ENCODE data around the gene PCNX4.

GRCh38 chr14:60206249-60206670 lies 114.5 kb downstream of the PCNX4 start:
- no peak for TF ChIP-seq CTCF (IDR thresholded peaks at IDR 0.05)
- TF ChIP-seq POLR2A (IDR thresholded peaks at IDR 0.05): no peak

Data from thyroid gland (tissue), 4 donors.